Esophagus (tissue), 2 donors: Measurements from ENCODE around the gene CSNK2A2. TPM values are rescaled to one million over a fixed set of nuclear protein-coding genes. Genes with fewer than 3 reads are reported as not detected.

ENCODE experiments used
- H3K27ac ChIP-seq, 2 donors: one replicate each; pipeline ENCODE4 v1.5.1; 2013; ENCODE audit warnings: low read depth in 2 of 2, mild to moderate bottlenecking in 2 of 2, inconsistent platforms in 1 of 2, low read length in 1 of 2, moderate library complexity in 1 of 2
- H3K27me3 ChIP-seq, 2 donors: one replicate each; pipeline ENCODE4 v1.6.1; 2013; ENCODE audit warnings: low read length in 2 of 2, control low read depth in 1 of 2, mild to moderate bottlenecking in 1 of 2; ENCODE audit not compliant: insufficient read depth in 2 of 2, control insufficient read depth in 1 of 2
- H3K36me3 ChIP-seq, 2 donors: one replicate each; pipeline ENCODE4 v1.6.1; 2013; ENCODE audit warnings: low read length in 1 of 2; ENCODE audit not compliant: control insufficient read depth in 2 of 2, insufficient read depth in 2 of 2
- H3K4me1 ChIP-seq, 2 donors: one replicate each; pipeline ENCODE4 v1.6.1; 2013; ENCODE audit warnings: low read length in 1 of 2; ENCODE audit not compliant: control insufficient read depth in 2 of 2, insufficient read depth in 2 of 2
- H3K4me3 ChIP-seq, 2 donors: one replicate each; pipeline ENCODE4 v1.5.1; 2013; ENCODE audit warnings: low read length in 2 of 2, mild to moderate bottlenecking in 2 of 2, low read depth in 1 of 2, moderate library complexity in 1 of 2
- H3K9me3 ChIP-seq, 2 donors: one replicate each; pipeline ENCODE4 v1.6.1; 2013; ENCODE audit warnings: mild to moderate bottlenecking in 2 of 2, low read depth in 1 of 2, low read length in 1 of 2, moderate library complexity in 1 of 2; ENCODE audit not compliant: control insufficient read depth in 2 of 2, insufficient read depth in 1 of 2
- WGBS, 2 donors: extraction: QIAGEN DNeasy Blood & Tissue Kit; methylation state at CpG; one replicate each; pipeline ENCODE4 v1.1.7; 2013; 5-methylcytosine and 5-hydroxymethylcytosine counted together
- polyA plus RNA-seq, 2 donors: library from polyadenylated mRNA; stranded (reverse); fragments of 200-250 nt; gene quantifications; one replicate each; pipeline ENCODE4 v1.2.3, GENCODE V29; 2013
- donor health status: healthy with polysubstance abuse.
- donor health status: Bipolar disorder and iron deficiency.

CSNK2A2 gene
- polyA plus RNA-seq, 2 donors: 15.4 to 19.6 TPM

GRCh38 chr16:58222532-58223316 lies 24.8 kb upstream of the CSNK2A2 start:
- Histone ChIP-seq H3K36me3 (no peaks in the 10 kb centered on the region), H3K9me3 (no peaks in the 10 kb centered on the region), H3K27ac (no peak overlapping the region), H3K4me3 (no peak overlapping the region), H3K27me3 (no peaks in the 10 kb centered on the region), H3K4me1 (no peaks in the 10 kb centered on the region)
- WGBS, 2 donors: 62 to 70% methylated on average over 7 of the region's 7 CpGs

- H3K4me3 ChIP-seq: no peak overlapping the region
- no peaks in the 10 kb centered on the region for H3K9me3 ChIP-seq
- no peaks in the 10 kb centered on the region for H3K4me1 ChIP-seq
- no peaks in the 10 kb centered on the region for H3K36me3 ChIP-seq
- H3K27ac ChIP-seq: no peak overlapping the region
- no peaks in the 10 kb centered on the region for H3K27me3 ChIP-seq
Observed at GRCh38 chr16:58219432-58219831, 21.5 kb upstream of the CSNK2A2 start.

- Histone ChIP-seq H3K27ac (no peak overlapping the region), H3K27me3 (no peaks in the 10 kb centered on the region), H3K9me3 (no peaks in the 10 kb centered on the region), H3K4me3 (no peak overlapping the region), H3K36me3 (no peaks in the 10 kb centered on the region), H3K4me1 (no peaks in the 10 kb centered on the region)
- 30 to 51% methylated on average over 3 of the region's 3 CpGs for WGBS, 2 donors
Observed at GRCh38 chr16:58218786-58219185, 20.9 kb upstream of the CSNK2A2 start.

- H3K36me3 ChIP-seq: no peaks in the 10 kb centered on the region
- H3K27ac ChIP-seq: no peak overlapping the region
- no peaks in the 10 kb centered on the region for H3K27me3 ChIP-seq
- no peak overlapping the region for H3K4me3 ChIP-seq
- no peaks in the 10 kb centered on the region for H3K9me3 ChIP-seq
- no peaks in the 10 kb centered on the region for H3K4me1 ChIP-seq
- 25 to 51% methylated on average over 2 of the region's 2 CpGs for WGBS, 2 donors
Observed at GRCh38 chr16:58217311-58217925, 19.5 kb upstream of the CSNK2A2 start.

GRCh38 chr16:58212824-58213655 lies 15.1 kb upstream of the CSNK2A2 start:
- Histone ChIP-seq H3K36me3 (no peaks in the 10 kb centered on the region), H3K27me3 (no peaks in the 10 kb centered on the region), H3K4me3 (no peak overlapping the region), H3K4me1 (no peaks in the 10 kb centered on the region), H3K27ac (no peak overlapping the region), H3K9me3 (no peaks in the 10 kb centered on the region)
- 65 to 66% methylated on average over 3 of the region's 3 CpGs for WGBS, 2 donors

GRCh38 chr16:58211846-58212245 lies 13.9 kb upstream of the CSNK2A2 start:
- 59 to 63% methylated on average over 3 of the region's 3 CpGs for WGBS, 2 donors
- H3K9me3 ChIP-seq: no peaks in the 10 kb centered on the region

GRCh38 chr16:58211245-58211644 lies 13.3 kb upstream of the CSNK2A2 start:
- Histone ChIP-seq H3K27me3 (no peaks in the 10 kb centered on the region), H3K36me3 (no peaks in the 10 kb centered on the region), H3K4me3 (no peak overlapping the region), H3K4me1 (no peaks in the 10 kb centered on the region), H3K9me3 (no peaks in the 10 kb centered on the region), H3K27ac (no peak overlapping the region)

More at GRCh38 chr16:58211846-58212245, 13.9 kb upstream of the CSNK2A2 start:
- Histone ChIP-seq H3K27ac (no peak overlapping the region), H3K27me3 (no peaks in the 10 kb centered on the region), H3K4me1 (no peaks in the 10 kb centered on the region), H3K36me3 (no peaks in the 10 kb centered on the region), H3K4me3 (no peak overlapping the region)

- H3K9me3 ChIP-seq: no peaks in the 10 kb centered on the region
- H3K27me3 ChIP-seq: no peaks in the 10 kb centered on the region
- 64 to 72% methylated on average over 10 of the region's 10 CpGs for WGBS, 2 donors
- no peak overlapping the region for H3K27ac ChIP-seq
- no peak overlapping the region for H3K4me3 ChIP-seq
- no peaks in the 10 kb centered on the region for H3K36me3 ChIP-seq
- no peaks in the 10 kb centered on the region for H3K4me1 ChIP-seq
Observed at GRCh38 chr16:58205276-58206036, 7.5 kb upstream of the CSNK2A2 start.

- no peak overlapping the region for H3K4me3 ChIP-seq
- no peaks in the 10 kb centered on the region for H3K36me3 ChIP-seq
- H3K4me1 ChIP-seq: peaks cover 0 to 4% of the 10 kb centered on the region in 2 donors
- no peaks in the 10 kb centered on the region for H3K9me3 ChIP-seq
- WGBS, 2 donors: 49 to 56% methylated on average over 5 of the region's 5 CpGs
- no peaks in the 10 kb centered on the region for H3K27me3 ChIP-seq
- no peak overlapping the region for H3K27ac ChIP-seq
Observed at GRCh38 chr16:58201163-58201562, 3.3 kb upstream of the CSNK2A2 start.
